Stomach (tissue), 9 donors: ENCODE measurements around the gene IP6K3. TPM values are rescaled to one million over a fixed set of nuclear protein-coding genes. Genes with fewer than 3 reads are reported as not detected.

Experiments
- DNase-seq, 2 donors: peaks; one replicate each; pipeline versions ENCODE4 v3.0.0 to v3.0.0-alpha.2; 2013 to 2019
- H3K27ac ChIP-seq, 5 donors: fragments of 200-600 bp in 4 of 5; sonication (generic) in 4 of 5; one replicate each; pipeline ENCODE4 v1.5.1; 2013 to 2019; ENCODE audit warnings: mild to moderate bottlenecking in 1 of 5, moderate library complexity in 1 of 5
- H3K27me3 ChIP-seq, 3 donors: fragments of 200-600 bp; sonication (generic); one replicate each; pipeline ENCODE4 v1.5.1; 2017 to 2019; ENCODE audit warnings: mixed run types in 1 of 3
- H3K36me3 ChIP-seq, 4 donors: fragments of 200-600 bp; sonication (generic); 1 replicate in 3 of 4; 2 replicates in 1 of 4; pipeline ENCODE4 v1.5.1; 2016 to 2019
- H3K4me1 ChIP-seq, 4 donors: fragments of 200-600 bp; sonication (generic); one replicate each; pipeline ENCODE4 v1.5.1; 2016 to 2019
- H3K4me3 ChIP-seq, 4 donors: fragments of 200-600 bp; sonication (generic) in 3 of 4; one replicate each; pipeline ENCODE4 v1.5.1; 2016 to 2019; ENCODE audit warnings: mild to moderate bottlenecking in 1 of 4
- H3K9me3 ChIP-seq, 4 donors: fragments of 200-600 bp; sonication (generic); one replicate each; pipeline ENCODE4 v1.5.1; 2016 to 2019
- EP300 ChIP-seq: sonication (generic); formaldehyde crosslinking; IDR thresholded peaks from one replicate; pipeline ENCODE4 v1.6.1; 2017; ENCODE audit warnings: antibody characterized with exemption
- POLR2A ChIP-seq, 4 donors: fragments of 450-650 bp; IDR thresholded peaks; one replicate each; pipeline ENCODE4 v1.6.1; 2016; ENCODE audit warnings: antibody characterized with exemption in 4 of 4, control low read depth in 2 of 4, mild to moderate bottlenecking in 1 of 4, moderate library complexity in 1 of 4
- POLR2AphosphoS5 ChIP-seq, 3 donors: sonication (generic); formaldehyde crosslinking; IDR thresholded peaks; one replicate each; pipeline ENCODE4 v1.6.1; 2016; ENCODE audit warnings: antibody characterized with exemption in 3 of 3
- WGBS, 5 donors: extraction: QIAGEN DNeasy Blood & Tissue Kit in 3 of 5; methylation state at CpG; one replicate each; pipeline versions ENCODE4 v1.1.5 to v1.1.7; 2013 to 2018; 5-methylcytosine and 5-hydroxymethylcytosine counted together
- intact Hi-C: fragments of 100-400 bp; cut with DNase I; formaldehyde crosslinking; loops from one replicate; pipeline ENCODE4 v1.15.1; 2023; ENCODE audit warnings: low total_unique reads
- polyA plus RNA-seq, 3 donors: library from polyadenylated mRNA; stranded (reverse); fragments of 200-250 nt; gene quantifications; one replicate each; pipeline ENCODE4 v1.2.3, GENCODE V29; 2013
- total RNA-seq, 5 donors: library from RNA; depleted of rRNA; stranded (reverse); fragments of >200 nt; gene quantifications; one replicate each; pipeline versions ENCODE4 v1.1.0 to v1.2.3, GENCODE V29; 2014 to 2016
- TF ChIP-seq, protein P1 (sequence below), 7 experiments: fragments of 450-650 bp in 4 of 7; fragments of 200-600 bp in 3 of 7; sonication (generic) in 3 of 7; IDR thresholded peaks; one replicate each; pipeline ENCODE4 v1.5.1; 2016 to 2019; ENCODE audit warnings: antibody characterized with exemption in 7 of 7, control low read depth in 2 of 7, mild to moderate bottlenecking in 1 of 7
- donor health status: healthy with polysubstance abuse.
- donor health status: Bipolar disorder and iron deficiency.
- donor health status: healthy.

Gene IP6K3
- total and polyA plus RNA-seq, 8 donors = 0.58 to 73.5 (median 1.9) TPM; not detected in 2

DNA sequence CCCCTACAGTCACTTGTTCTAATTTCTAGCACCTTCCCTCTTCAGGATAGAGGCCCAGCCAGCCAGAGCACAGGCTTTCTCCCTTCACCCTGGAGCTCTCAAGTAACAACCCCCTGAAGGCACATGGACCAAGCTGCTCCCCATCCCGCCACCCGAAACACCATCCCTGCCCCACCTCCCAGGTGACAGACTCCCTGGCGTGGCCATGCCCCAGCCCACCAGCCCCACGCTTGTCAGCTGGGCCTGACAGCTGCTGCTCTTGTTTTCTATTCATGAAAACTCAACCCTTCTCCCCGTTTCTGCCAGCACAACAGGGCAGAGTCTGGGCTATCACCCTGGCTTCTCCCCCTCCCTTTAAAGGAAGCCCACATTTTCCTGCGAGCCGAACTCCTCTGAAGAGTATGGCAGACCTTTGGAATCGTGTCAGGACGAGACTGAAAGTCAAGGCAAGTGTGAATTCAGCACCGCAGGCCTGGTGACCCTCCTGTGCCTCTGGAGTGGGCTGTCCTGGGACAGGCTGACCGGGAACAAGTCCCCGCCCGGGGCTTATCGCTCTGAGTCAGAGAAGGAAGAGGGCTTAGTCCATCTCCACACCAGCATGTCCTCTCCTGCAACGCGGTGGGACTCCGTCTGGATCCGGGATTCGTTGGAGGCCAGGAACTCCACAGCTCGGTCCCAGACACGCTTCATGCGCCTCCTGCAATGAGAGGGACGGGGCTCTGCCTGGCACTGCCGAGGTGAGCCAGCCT is 25.6 kb upstream of the IP6K3 start:
- H3K4me3 ChIP-seq = peak overlapping the region in 1 of 4 donors; percentile 14
- TF ChIP-seq EP300 = no peak
- TF ChIP-seq, protein P1, sequence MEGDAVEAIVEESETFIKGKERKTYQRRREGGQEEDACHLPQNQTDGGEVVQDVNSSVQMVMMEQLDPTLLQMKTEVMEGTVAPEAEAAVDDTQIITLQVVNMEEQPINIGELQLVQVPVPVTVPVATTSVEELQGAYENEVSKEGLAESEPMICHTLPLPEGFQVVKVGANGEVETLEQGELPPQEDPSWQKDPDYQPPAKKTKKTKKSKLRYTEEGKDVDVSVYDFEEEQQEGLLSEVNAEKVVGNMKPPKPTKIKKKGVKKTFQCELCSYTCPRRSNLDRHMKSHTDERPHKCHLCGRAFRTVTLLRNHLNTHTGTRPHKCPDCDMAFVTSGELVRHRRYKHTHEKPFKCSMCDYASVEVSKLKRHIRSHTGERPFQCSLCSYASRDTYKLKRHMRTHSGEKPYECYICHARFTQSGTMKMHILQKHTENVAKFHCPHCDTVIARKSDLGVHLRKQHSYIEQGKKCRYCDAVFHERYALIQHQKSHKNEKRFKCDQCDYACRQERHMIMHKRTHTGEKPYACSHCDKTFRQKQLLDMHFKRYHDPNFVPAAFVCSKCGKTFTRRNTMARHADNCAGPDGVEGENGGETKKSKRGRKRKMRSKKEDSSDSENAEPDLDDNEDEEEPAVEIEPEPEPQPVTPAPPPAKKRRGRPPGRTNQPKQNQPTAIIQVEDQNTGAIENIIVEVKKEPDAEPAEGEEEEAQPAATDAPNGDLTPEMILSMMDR (IDR thresholded peaks at IDR 0.05) = no peak
- TF ChIP-seq POLR2A (IDR thresholded peaks at IDR 0.05) = no peak
- no peak for TF ChIP-seq POLR2AphosphoS5 (IDR thresholded peaks at IDR 0.05)

DNA sequence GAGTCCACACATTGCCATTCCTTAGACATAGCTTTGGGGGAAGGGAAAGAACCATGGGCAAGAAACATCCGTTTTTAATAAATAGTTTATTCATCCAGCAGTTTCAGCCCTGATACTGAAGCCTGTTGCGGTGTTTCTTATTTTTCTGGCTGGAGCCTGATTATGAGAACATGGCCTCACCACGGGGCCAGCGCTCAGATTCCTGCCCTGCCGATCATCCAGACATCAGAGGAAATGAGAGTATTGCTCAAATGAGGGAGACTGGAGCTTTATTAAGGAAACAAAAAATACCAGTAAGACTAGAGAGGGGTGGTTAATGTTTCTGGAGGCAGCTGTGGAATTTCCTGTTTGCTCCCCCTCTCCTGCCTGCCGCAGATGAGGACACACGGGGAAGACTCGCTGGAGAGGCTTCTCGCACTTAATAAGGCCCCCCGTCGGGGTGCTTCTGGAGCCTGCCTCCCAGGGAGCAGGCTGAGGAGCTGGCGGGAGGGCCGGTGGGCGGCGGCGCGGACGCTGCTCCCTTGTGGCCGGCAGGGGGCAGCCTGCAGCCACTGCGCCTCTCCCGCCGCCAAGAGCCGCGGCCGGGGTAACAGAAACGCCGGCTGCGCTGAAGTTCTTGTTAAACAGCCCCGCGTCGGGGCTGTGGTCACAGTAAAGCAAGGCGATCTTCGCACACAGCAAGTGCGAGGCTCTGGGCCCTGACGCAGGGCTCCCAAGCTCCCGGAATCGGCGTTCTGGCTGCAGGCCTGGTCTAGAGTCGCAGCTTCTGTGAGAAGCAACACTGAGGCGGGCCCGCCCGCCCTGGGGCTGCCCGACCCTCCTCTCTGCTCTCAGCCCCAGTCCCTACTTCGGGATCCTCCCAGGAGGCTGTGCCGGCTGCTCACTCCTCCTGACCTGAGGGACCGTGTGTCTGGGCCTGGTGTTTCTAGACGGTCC is 24.7 kb upstream of the IP6K3 start:
- intact Hi-C loops = loop anchor here (10.0 kb wide), 1 partner anchor 383 kb away; no protein-coding TSS in a partner anchor
- peak overlapping the region; percentile 1 to 90 (median 79) for H3K27ac ChIP-seq

More for the DNA sequence above, 25.6 kb upstream of the IP6K3 start:
- peak overlapping the region in 4 of 5 donors; percentile 50 to 90 (median 80) for H3K27ac ChIP-seq
- peaks cover 47 to 56% (median 53%) of the 10 kb centered on the region in 4 donors for H3K36me3 ChIP-seq
- intact Hi-C loops = loop anchor here (10.0 kb wide), 1 partner anchor 383 kb away; no protein-coding TSS in a partner anchor
- H3K27me3 ChIP-seq = no peaks in the 10 kb centered on the region
- WGBS, 5 donors = 74 to 78% (median 76%) methylated on average over 24 of the region's 24 CpGs
- H3K4me1 ChIP-seq = peaks cover 23 to 50% (median 39%) of the 10 kb centered on the region in 4 donors
- no peak for DNase-seq
- no peaks in the 10 kb centered on the region for H3K9me3 ChIP-seq

DNA sequence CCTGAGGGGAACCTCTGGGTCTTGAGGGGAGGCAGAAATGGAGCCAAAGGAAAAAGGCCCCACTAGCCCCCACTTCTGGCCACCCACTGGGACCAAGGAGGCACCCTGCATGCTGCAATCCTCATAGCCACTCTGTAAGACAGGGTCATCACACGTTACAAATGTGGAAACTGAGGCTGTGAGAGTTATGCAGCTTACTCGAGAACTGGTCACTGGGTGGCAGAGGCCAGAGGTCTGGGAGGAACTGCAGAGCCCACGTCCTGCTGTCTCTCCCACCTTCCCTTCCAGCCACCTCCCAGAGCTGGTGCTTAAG is 24.1 kb upstream of the IP6K3 start:
- no peaks in the 10 kb centered on the region for H3K9me3 ChIP-seq
- no peaks in the 10 kb centered on the region for H3K27me3 ChIP-seq
- H3K4me1 ChIP-seq = peaks cover 23 to 50% (median 39%) of the 10 kb centered on the region in 4 donors
- DNase-seq = no peak
- intact Hi-C loops = loop anchor here (10.0 kb wide), 1 partner anchor 384 kb away; no protein-coding TSS in a partner anchor
- H3K27ac ChIP-seq = peak overlapping the region; percentile 1 to 90 (median 79)
- TF ChIP-seq POLR2AphosphoS5 (IDR thresholded peaks at IDR 0.05) (no peak), EP300 (no peak)
- H3K36me3 ChIP-seq = peaks cover 32 to 42% (median 38%) of the 10 kb centered on the region in 4 donors
- H3K4me3 ChIP-seq = no peak overlapping the region
- 39 to 61% (median 43%) methylated on average over 3 of the region's 3 CpGs for WGBS, 5 donors

More for the DNA sequence above, 24.7 kb upstream of the IP6K3 start:
- Histone ChIP-seq H3K27me3 (no peaks in the 10 kb centered on the region), H3K9me3 (no peaks in the 10 kb centered on the region), H3K4me3 (peak overlapping the region in 1 of 4 donors; percentile 14), H3K4me1 (peaks cover 23 to 50% (median 39%) of the 10 kb centered on the region in 4 donors), H3K36me3 (peaks cover 38 to 48% (median 45%) of the 10 kb centered on the region in 4 donors)
- TF ChIP-seq, protein P1 (IDR thresholded peaks at IDR 0.05) = peak in 5 of 7 experiments; percentile 77 to 98 (median 96)
- no peak for TF ChIP-seq EP300
- TF ChIP-seq POLR2AphosphoS5 (IDR thresholded peaks at IDR 0.05) = peak in 1 of 3 donors; percentile 45
- WGBS, 5 donors = 11 to 23% (median 18%) methylated on average over 28 to 47 of the region's 47 CpGs
- DNase-seq = peak; percentile 77 to 93

DNA sequence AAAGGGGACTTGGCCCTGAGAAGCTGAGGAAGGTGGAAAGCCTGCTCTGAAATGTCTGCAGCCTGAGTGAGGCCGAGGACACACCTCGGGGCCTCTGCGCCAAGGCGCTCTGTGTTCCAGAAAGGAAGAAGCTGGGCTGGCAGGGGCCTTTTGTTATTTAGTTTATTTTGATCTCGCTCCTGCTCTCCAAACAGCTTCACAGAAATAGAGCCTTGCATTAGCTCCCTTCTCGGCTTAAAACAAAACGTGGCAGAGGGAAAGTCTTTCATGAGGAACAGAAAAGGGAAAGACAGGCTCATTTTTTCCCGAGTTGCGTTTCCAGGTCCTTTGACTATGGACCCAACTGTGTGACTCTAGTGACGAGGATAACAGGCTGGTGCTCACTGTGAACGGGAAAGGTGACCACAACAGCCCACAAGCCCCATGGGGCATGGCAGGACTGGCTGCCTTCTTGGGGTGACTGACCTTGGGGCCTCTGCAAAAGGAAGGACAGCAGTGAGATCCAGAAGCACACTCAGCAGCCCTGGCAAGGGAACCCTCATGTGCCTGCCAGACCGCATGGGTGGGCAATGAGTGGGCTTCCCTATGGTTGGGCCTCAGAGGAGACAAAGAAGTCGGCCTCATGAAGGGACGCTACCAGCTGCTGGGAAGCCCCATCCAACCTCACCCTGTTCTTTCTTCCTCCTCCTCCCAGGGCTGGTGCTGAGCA is 23.6 kb upstream of the IP6K3 start:
- no peak for DNase-seq
- peaks cover 23 to 50% (median 39%) of the 10 kb centered on the region in 4 donors for H3K4me1 ChIP-seq
- H3K36me3 ChIP-seq = peaks cover 27 to 37% (median 33%) of the 10 kb centered on the region in 4 donors
- H3K27me3 ChIP-seq = no peaks in the 10 kb centered on the region
- peak overlapping the region in 4 of 5 donors; percentile 50 to 90 (median 80) for H3K27ac ChIP-seq
- no peak overlapping the region for H3K4me3 ChIP-seq
- TF ChIP-seq EP300 (no peak), POLR2A (IDR thresholded peaks at IDR 0.05) (no peak), POLR2AphosphoS5 (IDR thresholded peaks at IDR 0.05) (no peak)
- TF ChIP-seq, protein P1 (IDR thresholded peaks at IDR 0.05) = no peak
- no peaks in the 10 kb centered on the region for H3K9me3 ChIP-seq
- intact Hi-C loops = loop anchor here (10.0 kb wide), 1 partner anchor 385 kb away; no protein-coding TSS in a partner anchor
- 17 to 35% (median 31%) methylated on average over 13 to 14 of the region's 14 CpGs for WGBS, 5 donors
